Stimulated activated CD4-positive, alpha-beta T cell treated with anti-CD3 and anti-CD28 coated beads, Interleukin-12 subunit alpha, Interleukin-12 subunit beta, amount 100 ng/mL, for 24 hours (primary cell): ENCODE data around the gene LGR5.

Source experiments
- DNase-seq, 2 experiments: peaks; one replicate each; pipeline ENCODE4 v3.0.0-alpha.2; 2020; ENCODE audit warnings: low read depth in 2 of 2

Gene LGR5

GRCh38 chr12:71594214-71594948 lies 154.8 kb downstream of the LGR5 start:
- DNase-seq = no peak

- no peak for DNase-seq
Observed at GRCh38 chr12:71599210-71599609, 159.6 kb downstream of the LGR5 start.

GRCh38 chr12:71601546-71601945 lies 161.9 kb downstream of the LGR5 start:
- no peak for DNase-seq

- DNase-seq = no peak
Observed at GRCh38 chr12:71602761-71603577, 163.4 kb downstream of the LGR5 start.

GRCh38 chr12:71605039-71605438 lies 165.4 kb downstream of the LGR5 start:
- no peak for DNase-seq

GRCh38 chr12:71607494-71608330 lies 168.1 kb downstream of the LGR5 start:
- no peak for DNase-seq

GRCh38 chr12:71610031-71610795 lies 170.6 kb downstream of the LGR5 start:
- DNase-seq = no peak

GRCh38 chr12:71621938-71622337 lies 182.3 kb downstream of the LGR5 start:
- no peak for DNase-seq

- DNase-seq = no peak
Observed at GRCh38 chr12:71625476-71625875, 185.9 kb downstream of the LGR5 start.

GRCh38 chr12:71626098-71626497 lies 186.5 kb downstream of the LGR5 start:
- DNase-seq = no peak

GRCh38 chr12:71626768-71627167 lies 187.2 kb downstream of the LGR5 start:
- DNase-seq = no peak

- no peak for DNase-seq
Observed at GRCh38 chr12:71627438-71628002, 187.9 kb downstream of the LGR5 start.
